Breast epithelium (tissue), 3 donors: ENCODE results near the gene OR8D4.

Experiments used
- POLR2AphosphoS5 ChIP-seq, 3 donors: sonication (generic); formaldehyde crosslinking; IDR thresholded peaks; one replicate each; pipeline ENCODE4 v1.6.1; 2017; ENCODE audit warnings: antibody characterized with exemption in 3 of 3
- TF ChIP-seq, protein P1 (sequence below), 3 donors: fragments of 450-650 bp; IDR thresholded peaks; one replicate each; pipeline ENCODE4 v1.5.1; 2016 to 2017; ENCODE audit warnings: antibody characterized with exemption in 3 of 3, mild to moderate bottlenecking in 3 of 3, moderate library complexity in 3 of 3

DNA sequence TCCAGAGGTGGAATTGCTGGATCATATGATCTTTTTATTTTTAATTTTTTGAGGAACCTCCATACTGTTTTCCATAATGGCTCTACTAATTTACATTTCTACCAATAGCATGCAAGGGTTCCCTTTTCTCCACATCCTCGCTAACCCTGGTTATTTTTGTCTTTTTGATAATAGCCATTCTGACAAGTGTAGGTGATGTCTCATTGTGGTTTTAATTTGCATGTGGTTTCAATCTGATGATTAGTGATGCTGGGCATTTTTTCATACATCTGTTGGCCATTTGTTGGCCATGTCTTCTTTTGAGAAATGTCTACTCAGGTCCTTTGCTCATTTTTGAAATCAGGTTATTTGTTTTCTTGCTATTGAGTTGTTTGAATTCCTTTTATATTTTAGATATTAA, 22.1 kb downstream of the OR8D4 start:
- TF ChIP-seq, protein P1, sequence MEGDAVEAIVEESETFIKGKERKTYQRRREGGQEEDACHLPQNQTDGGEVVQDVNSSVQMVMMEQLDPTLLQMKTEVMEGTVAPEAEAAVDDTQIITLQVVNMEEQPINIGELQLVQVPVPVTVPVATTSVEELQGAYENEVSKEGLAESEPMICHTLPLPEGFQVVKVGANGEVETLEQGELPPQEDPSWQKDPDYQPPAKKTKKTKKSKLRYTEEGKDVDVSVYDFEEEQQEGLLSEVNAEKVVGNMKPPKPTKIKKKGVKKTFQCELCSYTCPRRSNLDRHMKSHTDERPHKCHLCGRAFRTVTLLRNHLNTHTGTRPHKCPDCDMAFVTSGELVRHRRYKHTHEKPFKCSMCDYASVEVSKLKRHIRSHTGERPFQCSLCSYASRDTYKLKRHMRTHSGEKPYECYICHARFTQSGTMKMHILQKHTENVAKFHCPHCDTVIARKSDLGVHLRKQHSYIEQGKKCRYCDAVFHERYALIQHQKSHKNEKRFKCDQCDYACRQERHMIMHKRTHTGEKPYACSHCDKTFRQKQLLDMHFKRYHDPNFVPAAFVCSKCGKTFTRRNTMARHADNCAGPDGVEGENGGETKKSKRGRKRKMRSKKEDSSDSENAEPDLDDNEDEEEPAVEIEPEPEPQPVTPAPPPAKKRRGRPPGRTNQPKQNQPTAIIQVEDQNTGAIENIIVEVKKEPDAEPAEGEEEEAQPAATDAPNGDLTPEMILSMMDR (IDR thresholded peaks at IDR 0.05) = no peak
- no peak for TF ChIP-seq POLR2AphosphoS5 (IDR thresholded peaks at IDR 0.05)
